NCI-H69 (cell line): Measurements from ENCODE around the gene GLI3.

Source experiments
- DNase-seq: peaks from one replicate; lab custom pipeline; 2025; lab: John Stamatoyannopoulos, UW

GLI3 gene

DNA sequence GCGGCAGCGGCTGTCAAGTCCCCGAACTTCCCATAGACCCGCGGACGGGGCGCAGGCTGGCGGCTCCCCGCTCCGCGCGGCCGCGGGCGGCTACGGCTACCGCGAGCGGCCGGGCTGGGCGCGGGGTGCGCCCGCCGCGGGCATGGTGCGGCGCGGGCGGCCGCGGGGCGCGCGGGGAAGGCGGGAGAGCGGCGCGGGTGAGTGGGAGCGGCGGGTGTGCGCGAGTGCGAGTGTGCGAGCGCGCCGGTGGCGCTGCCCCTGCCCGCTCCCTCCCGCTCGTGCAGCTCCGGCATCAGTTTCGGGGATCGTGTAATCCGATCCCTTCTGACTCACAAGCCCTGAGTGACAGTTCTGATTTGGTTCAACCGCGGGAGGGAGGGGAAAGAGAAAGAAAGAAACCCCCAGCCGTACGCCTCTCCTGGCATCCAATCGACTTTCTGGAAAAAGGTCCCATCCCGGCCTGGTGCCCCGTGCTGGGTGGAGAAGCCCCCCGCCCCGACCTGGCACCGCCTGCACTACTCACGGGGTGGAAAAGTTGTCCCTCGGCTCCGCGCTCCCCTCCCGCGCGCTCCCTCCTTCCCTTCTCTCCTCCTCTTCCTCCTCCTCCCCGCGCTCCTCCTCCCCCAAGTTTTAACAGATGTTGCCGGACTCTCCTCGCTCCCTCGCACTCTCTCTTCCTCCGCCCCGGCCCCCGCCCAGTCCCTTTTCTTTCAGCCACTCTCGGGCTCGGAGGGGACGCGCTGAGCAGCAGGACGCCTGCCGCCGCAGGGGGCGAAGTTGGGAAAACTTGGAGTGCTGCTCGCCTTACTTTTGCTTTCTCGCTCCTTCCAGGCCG, at the start of gene GLI3:
GLI3 (minus strand) TSS at position 234 of the 835 bp plus-strand sequence. CDS start 13,956 bp downstream, outside the sequence.
- peak; percentile 58 for DNase-seq

GRCh38 chr7:42285383-42285824, 48.4 kb upstream of the GLI3 start:
- DNase-seq = no peak

- no peak for DNase-seq
These were observed 46.5 kb upstream of the GLI3 start for GRCh38 chr7:42283553-42283952.

GRCh38 chr7:42278344-42278743, 41.3 kb upstream of the GLI3 start:
- no peak for DNase-seq

DNA sequence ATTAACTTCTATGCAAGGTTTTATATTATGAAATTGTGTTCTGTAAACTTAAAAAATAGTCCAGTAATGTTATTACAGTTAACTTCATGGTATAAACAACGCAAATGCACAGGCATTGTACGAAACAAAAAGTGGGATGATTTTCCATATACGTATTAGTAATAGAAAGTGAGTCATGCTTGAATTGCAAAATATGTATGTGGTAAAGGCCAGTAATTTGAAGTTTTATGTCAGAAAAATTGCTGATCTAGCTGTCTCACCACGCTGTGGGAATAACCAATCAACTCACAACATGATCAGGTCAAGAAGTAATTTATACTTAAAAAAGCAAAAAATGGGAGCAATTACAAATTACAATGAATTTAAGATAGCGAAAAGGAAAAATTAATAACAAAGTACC, 37.0 kb upstream of the GLI3 start:
- DNase-seq = no peak

GRCh38 chr7:42272793-42273665, 36.0 kb upstream of the GLI3 start:
- no peak for DNase-seq

- DNase-seq = no peak
These were observed 32.2 kb upstream of the GLI3 start for GRCh38 chr7:42269161-42269560.

DNA sequence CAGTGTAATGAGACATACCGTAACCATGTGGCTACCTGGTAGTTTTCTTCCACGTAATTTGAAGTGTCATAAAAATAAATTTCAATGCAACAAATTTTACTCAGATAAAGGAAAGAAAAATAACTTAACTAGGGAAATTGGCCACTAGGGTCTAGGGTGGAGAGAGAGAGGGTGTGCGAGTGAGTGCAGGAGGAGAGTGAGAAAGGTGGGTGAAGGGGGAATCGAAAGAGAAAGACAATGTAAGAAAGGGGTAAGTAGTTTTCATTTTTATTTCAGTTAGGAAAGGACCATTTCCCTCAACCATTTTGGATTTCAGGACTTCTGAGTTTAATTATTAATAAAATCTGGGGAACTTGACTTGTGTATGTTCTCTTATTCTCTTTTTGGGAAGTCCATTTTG, 27.7 kb upstream of the GLI3 start:
- DNase-seq = no peak

DNA sequence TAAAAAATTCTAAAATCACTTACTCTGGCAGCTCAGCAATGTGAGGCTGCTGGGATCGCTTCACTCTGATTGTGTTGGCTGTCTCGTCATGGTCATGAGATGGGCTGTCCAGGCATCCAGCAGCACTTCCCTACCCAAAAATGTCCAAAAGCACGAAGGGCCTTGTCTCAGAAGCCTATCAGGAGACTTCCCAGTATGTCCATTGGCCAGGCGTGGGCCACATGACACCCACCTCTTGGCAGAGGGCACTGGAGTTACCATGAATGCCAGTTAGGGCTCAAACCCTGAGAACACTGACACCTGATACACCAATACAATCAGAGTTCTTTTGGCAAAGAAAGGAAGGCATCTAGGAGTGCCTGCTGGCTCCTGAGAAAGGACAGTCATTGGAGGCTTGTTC, 27.0 kb upstream of the GLI3 start:
- DNase-seq = no peak

DNA sequence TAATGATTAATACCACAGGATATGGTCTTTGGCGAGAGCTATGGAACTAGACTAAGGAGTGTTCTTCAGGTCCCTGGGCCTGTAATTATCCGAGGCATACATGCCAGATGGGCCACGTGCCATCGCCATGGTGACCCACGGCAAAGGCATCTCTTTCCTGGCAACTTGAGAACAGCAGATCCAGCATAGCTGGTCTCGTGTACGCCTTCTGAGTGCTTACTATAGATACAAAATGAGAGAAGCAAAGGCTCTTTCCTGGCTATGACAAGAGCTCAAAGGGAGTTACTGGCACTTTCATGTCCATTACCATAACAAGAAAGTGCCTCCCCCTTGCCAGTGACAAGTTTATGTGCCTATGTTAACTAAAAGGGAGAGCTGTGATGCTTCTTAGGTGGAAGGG, 26.0 kb upstream of the GLI3 start:
- DNase-seq = peak; percentile 7

GRCh38 chr7:42254217-42254616, 17.2 kb upstream of the GLI3 start:
- no peak for DNase-seq

- no peak for DNase-seq
These were observed 16.3 kb upstream of the GLI3 start for GRCh38 chr7:42253316-42253715.

GRCh38 chr7:42250411-42250810, 13.4 kb upstream of the GLI3 start:
- DNase-seq = no peak

GRCh38 chr7:42248579-42248978, 11.6 kb upstream of the GLI3 start:
- no peak for DNase-seq

- DNase-seq = no peak
These were observed 10.3 kb upstream of the GLI3 start for GRCh38 chr7:42247301-42247700.

GRCh38 chr7:42244828-42245227, 7.8 kb upstream of the GLI3 start:
- no peak for DNase-seq

- DNase-seq = no peak
These were observed 5.4 kb upstream of the GLI3 start for GRCh38 chr7:42242381-42242780.

DNA sequence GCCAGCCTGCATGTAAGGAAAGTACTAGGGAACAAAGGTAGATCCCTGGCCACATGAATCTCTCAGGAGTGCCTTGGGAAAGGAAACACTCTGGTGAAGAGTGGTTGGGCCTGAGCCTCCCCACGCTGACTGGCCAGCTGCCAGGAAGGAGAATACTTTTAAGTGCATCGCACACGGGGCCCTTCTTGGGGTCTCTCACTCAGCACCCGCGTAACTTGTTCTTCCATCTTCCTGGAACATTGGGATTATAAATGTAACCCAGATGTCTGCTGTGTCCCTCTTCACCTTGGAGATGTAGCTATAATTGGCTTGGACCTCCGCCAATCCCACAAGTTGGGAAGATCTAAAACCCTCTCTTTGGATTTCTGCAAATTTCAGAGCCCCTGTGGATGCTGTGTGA, 4.4 kb upstream of the GLI3 start:
- DNase-seq = no peak

GRCh38 chr7:42240416-42240815, 3.4 kb upstream of the GLI3 start:
- no peak for DNase-seq

DNA sequence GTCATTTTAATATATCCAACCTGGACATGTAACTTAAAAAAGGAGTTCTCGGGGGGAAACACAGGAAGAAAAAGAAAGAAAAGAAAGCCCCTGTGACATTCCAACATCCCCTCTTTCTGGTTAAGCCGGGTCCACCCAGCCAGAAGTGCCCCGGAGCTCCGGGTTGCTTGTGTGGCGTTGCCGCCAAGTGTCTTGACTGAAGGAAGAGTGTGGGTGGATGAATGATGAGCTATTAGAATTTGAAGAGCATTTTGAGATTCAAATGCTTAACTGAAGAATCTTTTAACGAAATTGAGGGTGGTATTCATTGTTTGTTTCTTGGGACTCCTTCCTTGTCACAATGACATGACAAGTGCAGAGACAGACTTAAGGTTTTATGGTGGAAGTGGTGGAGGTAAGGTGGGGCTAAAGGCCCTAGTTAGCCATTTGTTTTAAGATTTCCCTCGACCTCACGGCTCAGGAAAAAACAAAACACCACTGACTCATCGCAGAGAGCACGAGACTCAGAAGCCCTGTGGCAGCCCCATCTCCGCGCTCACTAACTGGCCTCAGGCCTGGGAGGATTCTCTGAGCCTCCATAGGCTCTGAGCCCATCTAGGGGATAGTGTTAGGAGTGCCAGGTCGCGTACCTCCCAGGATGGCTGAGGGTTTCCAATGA, 1.8 kb upstream of the GLI3 start:
- no peak for DNase-seq

DNA sequence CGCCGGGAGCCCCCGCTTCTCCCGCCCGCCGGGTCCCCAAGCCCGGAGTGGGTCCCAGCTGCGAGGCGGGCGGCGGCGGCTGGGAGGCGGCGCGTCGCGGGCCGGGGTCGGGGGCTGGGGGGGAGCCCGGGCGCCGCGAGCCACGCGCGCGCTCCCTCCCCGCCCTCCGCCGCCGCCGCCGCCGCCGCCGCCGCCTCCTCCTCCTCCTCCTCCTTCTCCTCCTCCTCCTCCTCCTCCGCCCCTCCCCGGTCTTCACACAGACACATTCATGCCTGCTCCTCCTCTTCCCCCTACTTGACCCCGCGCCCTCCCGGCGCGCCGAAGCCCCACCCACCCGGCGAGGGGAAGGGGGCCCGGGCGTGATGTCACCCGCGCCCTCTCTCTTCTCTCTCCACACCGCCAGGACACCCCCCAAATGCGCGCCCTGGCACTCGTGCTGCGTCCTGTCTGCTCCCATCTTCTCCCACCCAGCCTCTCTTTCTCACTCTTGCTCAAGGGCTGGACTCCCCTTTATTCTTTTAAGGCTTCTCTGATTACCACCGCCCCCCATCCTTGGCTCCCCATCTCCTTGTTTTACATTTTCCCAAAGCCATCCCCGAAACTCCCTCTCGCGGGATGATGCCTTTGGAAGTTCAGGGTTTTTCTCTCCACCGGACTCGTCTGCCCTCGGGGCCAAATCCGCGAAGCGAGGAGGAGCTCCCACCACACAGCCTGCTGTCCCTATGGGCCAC, 967 bp upstream of the GLI3 start:
- peak; percentile 40 for DNase-seq
